ENCODE results near the gene GCHFR.

Gene GCHFR

DNA sequence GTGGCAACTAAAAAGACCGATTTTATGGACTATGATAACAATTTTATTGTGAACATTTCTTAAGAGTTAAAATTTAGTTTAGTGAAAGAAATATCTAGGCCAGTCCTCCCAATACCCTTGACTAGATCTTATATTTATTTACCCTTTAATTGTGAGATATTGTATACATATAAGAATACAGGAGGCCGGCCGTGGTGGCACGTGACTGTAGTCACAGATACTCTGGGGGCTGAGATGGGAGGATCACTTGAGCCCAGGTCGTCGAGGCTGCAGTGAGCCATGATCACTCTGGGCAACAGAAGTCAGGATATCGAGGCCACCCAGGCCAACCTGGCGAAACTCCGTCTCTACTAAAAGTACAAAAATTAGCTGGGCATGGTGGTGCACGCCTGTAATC is 8.1 kb upstream of the GCHFR start:
- DNase-seq, result peak; percentile 64

GRCh38 chr15:40756938-40757337 is 6.9 kb upstream of the GCHFR start:
- no peak for DNase-seq

DNA sequence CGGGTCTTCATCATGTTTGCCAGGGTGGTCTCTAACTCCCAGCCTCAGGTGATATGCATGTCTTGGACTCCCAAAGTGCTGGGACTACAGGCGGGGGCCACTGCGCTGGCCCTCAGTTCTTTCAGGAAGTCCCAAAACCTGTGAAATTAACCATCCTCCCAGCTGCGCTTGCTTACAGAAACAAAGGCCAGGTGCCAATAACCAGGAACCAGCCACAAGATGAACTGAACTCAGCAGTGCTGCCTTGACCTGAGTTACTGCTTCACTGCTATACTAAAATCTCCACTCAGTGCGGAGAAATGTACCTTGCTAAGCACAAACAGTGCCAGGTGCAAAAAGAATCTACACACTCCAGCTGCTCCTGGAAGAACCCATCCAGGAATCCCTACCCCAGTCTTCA is 3.9 kb upstream of the GCHFR start:
- no peak for DNase-seq

DNA sequence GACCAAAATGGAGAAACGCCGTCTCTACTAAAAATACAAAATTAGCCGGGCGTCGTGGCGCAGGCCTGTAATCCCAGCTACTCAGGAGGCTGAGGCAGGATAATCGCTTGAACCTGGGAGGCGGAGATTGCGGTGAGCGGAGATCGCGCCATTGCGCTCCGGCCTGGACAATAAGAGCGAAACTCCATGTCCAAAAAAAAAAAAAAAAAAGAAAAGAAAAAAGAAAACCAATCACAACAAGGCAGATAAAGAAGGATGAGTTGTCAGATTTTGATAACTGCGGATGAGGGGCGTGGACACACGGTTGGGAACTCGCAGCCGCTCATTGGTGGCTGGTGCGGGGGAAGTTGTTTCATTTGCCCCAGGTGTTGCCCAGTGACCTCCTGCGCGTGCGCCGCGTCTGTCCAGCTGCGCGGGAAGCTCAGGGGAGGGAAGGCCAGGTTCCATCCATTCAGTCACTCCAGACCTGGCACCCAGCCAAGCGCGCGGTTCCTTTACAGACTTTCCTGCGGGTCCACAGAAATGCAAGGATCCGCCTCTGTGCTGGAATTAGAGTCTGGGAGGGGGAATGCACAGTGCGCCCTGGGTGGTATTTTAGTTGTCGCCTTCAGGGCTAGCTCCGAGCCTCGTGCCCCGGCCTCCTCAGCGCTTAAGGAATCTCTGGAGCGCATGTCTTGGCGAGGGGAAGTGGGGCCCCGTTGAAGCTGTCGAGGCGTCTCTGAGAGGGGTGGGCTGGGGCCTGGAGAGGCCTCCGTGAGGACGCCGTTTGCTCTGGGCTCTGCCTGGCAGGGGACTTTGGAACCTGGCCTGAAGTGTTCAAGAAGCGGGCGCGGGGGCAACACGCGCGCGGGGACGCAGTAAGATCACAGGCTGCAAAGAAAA is 708 bp upstream of the GCHFR start:
- peak; percentile 80 for DNase-seq

DNA sequence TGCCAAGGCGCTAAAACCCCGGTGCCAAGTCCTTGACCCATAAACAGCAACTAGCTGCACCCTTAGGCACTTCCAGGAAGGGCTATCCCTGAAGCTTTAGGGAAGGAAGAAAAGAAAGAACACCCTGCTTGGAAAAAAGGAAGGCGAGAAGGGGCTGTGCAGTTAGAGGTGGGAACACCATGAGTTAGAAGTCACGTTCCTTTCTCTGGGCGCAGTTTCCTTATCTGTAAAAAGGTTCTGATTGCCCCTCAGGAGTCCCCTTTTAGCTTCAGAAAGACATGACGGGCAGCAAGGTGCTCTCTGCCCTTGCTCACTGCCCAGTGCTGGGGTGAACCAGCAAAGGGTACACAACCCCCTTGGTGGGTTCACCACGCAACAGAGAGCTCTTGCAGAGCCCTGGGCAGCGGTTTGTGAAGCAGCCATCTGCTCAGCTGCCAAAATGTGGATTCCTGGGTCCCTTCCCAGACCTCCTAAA is 798 bp downstream of the GCHFR start:
- peak; percentile 65 for DNase-seq

- no peak for DNase-seq
These were observed 2.4 kb downstream of the GCHFR start for GRCh38 chr15:40766194-40766815.

- no peak for DNase-seq
These were observed 3.3 kb downstream of the GCHFR start for GRCh38 chr15:40766906-40767837.

GRCh38 chr15:40767838-40768500 is 4.1 kb downstream of the GCHFR start:
- no peak for DNase-seq

GRCh38 chr15:40768521-40769273 is 4.8 kb downstream of the GCHFR start:
- DNase-seq, result no peak

DNA sequence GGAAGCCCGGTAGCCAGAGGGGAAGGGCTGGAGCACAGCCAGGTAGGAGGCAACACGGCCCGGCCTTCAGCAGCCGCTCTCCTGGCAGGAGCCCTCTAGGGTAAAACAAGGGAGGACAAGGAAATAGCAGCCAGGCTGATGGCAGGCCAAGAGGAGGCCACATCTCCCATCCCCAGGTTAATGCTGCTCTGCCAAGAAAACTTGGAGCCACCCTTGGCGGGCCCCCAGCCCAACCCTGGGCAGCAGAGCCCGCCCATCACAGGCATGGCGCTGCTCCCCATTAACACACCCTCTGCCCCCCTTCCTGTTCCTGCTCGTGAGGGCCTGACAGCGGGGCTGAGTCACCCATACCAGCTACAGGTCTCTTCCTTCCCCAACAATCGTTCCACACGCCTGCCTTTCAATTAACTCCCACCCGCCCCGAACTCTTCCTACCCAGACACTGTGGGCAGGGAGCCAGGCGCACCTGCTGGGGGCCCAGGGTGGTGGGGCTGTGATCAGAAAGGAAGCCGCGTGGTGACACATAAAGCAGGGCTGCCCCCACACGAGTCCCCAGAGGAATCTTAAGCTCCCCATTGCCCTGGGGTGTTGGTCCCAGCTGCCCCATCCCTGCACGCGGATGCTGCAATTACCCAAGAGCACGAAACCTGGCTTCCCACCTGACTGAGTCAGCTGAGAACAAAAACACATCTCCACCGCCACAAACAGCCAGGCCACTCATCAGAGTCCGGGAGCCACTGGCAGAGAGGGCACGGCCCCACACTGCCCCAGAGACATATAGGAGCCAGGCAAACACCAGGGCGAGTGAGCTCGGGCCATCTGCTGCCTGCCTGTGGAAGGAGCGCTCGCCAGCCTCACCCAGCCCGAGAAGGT is 5.6 kb downstream of the GCHFR start, which contains the start of gene C15orf62:
C15orf62 (plus strand) TSS at position 707 of the 873 bp plus-strand sequence. CDS start 516 bp downstream, outside the sequence.
- DNase-seq, result peak; percentile 80

DNA sequence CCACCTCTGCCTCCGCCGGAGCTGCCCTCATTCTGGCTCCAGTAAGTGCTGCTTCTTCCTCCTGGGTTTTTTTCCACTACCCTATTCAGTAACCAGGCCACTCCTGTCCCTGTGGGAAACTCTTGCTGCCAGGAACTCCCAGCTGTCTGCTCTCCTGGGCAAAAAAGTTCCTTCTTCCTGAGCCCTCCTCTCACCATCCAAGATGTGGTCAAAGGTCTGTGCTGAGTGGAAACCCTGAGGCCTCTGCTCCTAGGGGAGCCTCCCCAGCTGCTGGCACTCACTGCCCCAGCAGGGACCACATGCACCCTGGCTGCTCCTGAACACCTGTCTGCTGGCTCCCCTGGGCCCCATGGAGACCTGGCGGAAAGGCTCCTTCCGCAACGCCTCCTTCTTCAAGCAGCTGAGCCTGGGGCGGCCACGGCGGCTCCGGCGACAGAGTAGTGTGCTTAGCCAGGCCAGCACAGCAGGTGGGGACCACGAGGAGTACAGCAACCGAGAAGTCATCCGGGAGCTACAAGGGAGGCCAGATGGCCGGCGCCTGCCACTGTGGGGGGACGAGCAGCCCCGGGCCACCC is 6.4 kb downstream of the GCHFR start:
- no peak for DNase-seq

DNA sequence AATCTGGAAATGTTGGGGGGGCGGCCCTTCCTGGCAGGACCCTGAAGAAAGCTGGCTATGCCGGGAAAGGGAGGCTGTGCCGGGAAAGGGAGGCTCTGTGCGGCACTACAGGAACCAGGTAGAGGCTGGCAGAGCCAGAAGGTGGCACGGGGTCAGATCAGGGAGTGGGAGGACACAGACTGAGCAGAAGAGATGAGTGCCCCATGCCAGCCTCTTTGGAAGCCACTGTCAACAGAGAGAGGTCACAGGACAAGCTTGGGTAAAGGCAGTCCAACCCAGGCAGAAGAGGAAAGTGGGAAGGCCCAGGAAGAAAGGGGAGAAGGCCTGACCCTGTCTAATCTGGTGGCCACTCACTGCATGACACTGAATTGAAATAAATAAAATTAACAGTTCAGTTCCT is 7.4 kb downstream of the GCHFR start:
- no peak for DNase-seq

GRCh38 chr15:40772014-40772413 is 8.1 kb downstream of the GCHFR start:
- no peak for DNase-seq

- no peak for DNase-seq
These were observed 9.6 kb downstream of the GCHFR start for GRCh38 chr15:40773496-40773895.

- no peak for DNase-seq
These were observed 10.0 kb downstream of the GCHFR start for GRCh38 chr15:40773902-40774301.

- DNase-seq, result no peak
These were observed 11.1 kb downstream of the GCHFR start for GRCh38 chr15:40775007-40775406.

- no peak for DNase-seq
These were observed 12.1 kb downstream of the GCHFR start for GRCh38 chr15:40775740-40776536.

DNA sequence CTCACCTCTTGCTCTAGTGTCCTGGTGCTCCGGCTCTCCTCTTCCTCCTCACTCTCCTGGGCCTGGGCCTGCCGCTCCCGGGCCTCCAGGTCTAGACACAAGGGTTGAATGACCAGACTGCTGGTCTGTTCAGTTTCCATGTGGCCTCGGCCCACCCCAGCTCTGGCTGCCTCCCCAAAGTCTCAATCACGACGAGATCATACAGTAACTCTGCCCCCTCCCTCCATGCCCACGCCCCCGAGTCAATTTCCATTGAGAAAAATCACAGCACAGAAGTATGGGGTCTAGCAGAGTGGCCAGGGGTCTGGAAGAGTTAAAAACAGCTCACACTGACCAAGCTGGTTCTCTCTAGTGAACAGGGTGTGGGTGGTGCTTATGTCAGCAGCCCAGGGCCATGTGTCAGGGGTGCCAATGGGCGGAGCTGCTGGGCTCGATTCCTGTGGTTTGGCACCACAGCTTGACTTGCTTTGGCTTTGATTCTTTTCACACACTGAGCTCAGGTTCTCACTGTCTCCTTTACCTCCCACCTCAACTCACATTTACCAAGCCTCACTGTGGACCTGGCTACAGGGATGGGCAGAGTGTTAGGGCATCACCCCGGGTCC is 12.8 kb downstream of the GCHFR start:
- DNase-seq, result no peak
